Measurements from ENCODE around the gene RNF152.

GRCh38 chr18:61838521-61838920 lies 54.3 kb downstream of the RNF152 start:
- TF ChIP-seq CTCF (IDR thresholded peaks at IDR 0.05), result no peak
- TF ChIP-seq POLR2AphosphoS5 (IDR thresholded peaks at IDR 0.05), result no peak
- TF ChIP-seq POLR2A (IDR thresholded peaks at IDR 0.05), result no peak

All from sigmoid colon (tissue), 4 donors.